Ecto neural progenitor cell (in vitro differentiated cells): ENCODE data around the gene ADAM30.
"Not testable (repeated sequence)": the region's sequence is repeated elsewhere in the genome, so short reads cannot be mapped to it uniquely, and the experiment has no call there.

Source experiments
- DNase-seq: peaks from one replicate; pipeline ENCODE4 v3.0.0-alpha.2; 2018; ENCODE audit warnings: low spot score

ADAM30 gene

GRCh38 chr1:119873135-119874015 is 22.9 kb downstream of the ADAM30 start:
- DNase-seq, result no peak

DNA sequence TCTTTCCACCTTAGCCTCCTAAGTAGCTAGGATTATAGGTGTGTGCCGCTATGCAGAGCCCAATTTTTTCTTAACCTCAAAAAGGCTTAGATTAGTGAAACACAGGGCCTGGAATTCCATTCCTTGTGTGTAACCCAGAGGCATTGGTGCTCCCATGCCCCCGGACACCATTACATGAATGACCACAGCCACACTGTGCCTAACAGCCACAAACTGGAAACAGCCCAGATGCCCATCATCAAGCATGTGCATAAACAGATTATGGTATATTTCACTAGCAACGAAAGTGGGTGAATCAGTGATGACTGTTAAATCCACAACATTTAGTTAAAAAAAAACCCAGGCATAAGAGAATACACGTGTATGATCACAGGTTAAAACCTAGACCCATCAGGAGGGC is 24.4 kb downstream of the ADAM30 start:
- no peak for DNase-seq

GRCh38 chr1:119870917-119871596 is 25.3 kb downstream of the ADAM30 start:
- peak; percentile 90 for DNase-seq

DNA sequence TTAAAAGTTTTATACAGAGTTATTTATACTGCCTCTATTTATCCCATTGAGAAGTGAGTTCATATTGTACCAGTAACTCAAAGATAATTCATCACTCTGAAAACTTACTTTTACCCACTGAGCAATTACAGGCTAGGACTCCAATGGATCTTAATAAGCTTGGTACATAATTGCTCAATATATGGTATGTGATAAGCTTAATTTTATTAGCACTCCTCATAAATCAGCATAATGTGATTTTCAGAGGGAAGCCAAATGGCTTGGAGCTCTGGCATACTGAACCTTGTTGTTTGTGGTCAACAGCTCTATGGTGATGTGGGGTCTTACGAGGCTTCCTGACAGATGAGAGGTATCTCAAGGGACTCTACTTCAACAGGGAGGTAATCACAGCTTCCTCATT is 26.3 kb downstream of the ADAM30 start:
- DNase-seq, result no peak

DNA sequence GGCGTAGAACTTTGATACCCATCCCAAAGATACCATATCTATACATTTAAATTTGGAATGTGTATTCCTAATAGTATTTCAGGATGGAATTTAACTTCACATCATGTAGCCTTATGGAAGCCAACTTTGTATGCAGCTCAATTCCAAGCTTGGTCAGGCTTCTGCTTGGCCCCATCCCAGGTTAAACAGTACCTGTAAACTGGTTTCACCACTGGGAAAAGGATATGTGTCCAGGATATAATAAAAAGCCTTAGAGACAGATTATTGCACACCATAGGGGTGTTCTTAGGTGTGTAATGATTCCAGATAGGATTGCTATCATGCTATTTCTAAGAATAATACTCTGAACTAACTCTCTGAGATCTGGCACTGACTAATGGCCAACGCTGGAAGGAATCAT is 28.1 kb downstream of the ADAM30 start:
- no peak for DNase-seq

DNA sequence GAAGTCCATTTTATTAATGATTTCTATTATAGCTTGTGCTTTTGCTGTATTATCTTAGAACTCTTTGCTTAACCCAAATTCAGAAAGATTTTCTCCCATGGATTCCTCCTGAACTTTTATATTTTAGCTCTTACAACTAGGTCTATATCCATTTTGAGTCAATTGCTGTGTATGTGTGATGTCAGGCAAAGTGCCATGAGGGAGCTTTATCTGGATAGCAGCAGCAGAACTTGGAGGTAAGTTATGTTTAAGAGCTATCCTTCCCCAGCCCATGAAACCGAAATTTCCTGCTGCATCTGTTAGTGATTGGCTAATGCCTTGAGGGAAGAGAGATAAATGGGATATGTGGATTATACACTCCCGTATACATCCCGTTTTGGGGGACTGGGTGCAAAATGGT is 29.9 kb downstream of the ADAM30 start:
- DNase-seq, result no peak

DNA sequence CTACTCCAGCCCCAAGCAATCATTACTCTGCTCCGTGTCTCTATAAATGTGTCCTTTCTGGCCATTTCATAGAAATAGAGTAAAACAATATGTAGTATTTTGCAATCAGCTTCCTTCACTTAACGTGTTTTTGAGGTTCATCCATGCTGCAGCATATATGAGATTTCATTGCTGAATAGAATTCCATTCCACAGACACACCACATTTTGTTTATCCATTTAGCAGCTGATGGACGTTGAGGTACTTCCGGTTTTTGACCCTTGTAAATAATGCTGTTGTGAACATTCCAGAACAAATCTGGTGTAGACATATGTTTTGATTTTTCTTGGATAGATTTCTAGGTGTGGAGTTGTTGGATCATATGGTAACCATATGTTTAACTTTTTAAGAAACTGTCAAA is 30.7 kb downstream of the ADAM30 start:
- no peak for DNase-seq

DNA sequence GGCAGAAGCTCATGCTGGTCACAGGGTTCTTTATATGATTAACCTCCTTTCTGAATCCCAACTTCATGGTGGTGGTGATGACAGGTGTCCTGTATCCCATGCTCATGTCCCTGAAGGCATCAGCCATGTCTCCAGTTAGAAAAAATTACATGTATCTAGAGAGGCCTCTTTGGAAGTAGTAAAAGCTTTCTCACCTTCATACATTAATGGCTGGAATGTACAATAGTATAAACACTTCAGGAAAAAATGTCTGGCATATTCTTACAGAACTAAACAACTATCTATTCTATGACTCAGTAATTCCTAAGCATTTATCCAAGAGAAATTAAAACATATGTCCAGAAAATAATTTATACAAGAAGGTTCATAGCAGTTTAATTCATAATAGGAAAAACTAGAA is 34.0 kb downstream of the ADAM30 start:
- DNase-seq, result no peak

- no peak for DNase-seq
Measured at GRCh38 chr1:119861547-119861946, 34.8 kb downstream of the ADAM30 start.

DNA sequence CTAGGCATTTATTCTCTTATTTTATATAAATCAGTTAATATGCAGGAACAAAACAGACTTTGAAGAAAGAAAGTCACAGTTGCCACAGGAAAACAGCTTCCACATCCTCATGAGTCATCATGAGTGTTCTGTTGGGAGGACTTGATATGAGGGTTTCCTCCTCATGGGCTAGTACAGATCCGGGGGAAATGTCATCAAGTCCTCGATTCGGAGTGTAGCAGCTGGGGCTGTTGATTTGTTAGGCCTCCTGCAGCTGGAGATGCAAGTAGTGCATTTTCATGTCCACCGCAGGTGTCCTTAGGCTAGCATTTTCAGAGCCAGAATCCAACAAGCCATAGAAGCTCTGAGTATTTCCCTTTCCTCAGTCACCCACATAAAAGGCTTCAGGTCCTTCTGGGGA is 36.7 kb downstream of the ADAM30 start:
- DNase-seq, result no peak

DNA sequence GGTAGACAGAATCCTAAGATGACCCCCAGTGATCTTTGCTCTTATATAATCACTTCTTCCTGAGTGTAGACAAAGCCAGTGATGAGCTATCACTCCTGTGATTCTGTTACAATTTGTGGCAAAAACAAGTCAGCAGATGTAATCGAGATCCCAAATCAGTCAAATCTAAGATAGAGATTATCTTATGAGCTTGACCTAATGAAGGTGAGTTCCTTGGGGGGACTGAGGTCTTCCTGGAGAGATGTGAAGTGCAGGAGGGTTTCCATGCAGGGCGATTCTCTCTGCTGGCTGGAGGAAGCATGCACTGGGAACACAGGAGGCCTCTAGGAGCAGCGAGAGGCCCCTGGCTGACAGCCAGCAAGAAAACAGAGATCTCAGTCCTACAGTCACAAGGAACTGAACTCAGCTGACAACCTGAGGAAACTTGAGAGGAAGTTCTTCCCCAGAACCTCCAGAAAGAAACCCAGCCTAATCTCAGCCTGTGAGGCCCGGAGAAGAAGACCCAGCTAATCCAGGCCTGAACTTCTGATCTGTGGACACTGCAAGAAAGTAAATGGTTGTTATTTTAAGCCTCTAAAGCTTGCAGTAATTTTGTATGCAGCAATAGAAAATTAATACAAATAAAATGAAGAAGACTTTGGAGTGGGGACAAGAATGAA is 37.6 kb downstream of the ADAM30 start:
- not testable (repeated sequence) for DNase-seq

DNA sequence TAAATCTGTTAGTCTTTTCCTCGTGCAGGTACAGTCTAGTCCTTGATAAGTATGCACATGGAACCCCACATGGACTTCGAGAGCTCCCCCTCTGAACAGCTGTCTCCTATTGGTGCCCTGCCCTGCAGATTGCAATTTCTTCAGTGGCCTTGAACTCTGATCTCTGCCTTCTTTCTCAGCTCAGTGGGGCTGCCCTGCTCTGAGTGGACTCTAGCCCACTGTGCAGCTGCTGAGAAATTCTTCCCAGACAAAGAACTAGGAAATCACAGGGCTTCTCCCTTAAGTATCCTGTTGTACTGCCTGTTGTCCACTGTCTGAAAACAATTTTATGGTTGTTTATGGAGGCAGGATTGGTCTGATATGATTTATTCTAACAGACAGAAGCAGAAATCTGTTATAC is 38.2 kb downstream of the ADAM30 start:
- DNase-seq, result no peak

DNA sequence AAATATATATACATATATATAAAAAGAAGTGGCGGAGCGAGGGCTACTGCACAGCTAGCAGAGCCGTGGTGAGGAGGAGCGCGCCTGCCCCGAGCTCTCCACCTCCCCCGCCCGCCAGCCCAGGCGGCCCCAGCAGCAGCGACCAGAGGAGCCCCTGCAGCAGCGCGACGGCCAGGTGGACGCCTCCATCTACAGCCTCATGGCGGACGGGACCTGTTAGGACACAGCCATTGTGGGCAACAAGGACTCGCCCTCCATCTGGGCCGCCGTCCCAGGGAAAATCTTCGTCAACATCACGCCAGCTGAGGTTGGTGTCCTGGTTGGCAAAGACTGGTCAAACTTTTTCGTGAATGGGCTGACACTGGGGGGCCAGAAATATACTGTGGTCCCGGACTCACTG is 43.2 kb downstream of the ADAM30 start:
- DNase-seq, result no peak

- not testable (repeated sequence) for DNase-seq
Measured at GRCh38 chr1:119844206-119844605, 52.1 kb downstream of the ADAM30 start.
